ENCODE results near the gene PRSS36.
"Not testable (repeated sequence)": the region's sequence is repeated elsewhere in the genome, so short reads cannot be mapped to it uniquely, and the experiment has no call there.

PRSS36 gene

GRCh38 chr16:31105677-31106213 lies 44.1 kb downstream of the PRSS36 start:
- no peaks in the 10 kb centered on the region for H3K27me3 ChIP-seq (ENCODE audit: control insufficient read depth in 1 of 2, insufficient read depth in 2 of 2, low read length in 2 of 2)
- no peak overlapping the region for H3K27ac ChIP-seq (ENCODE audit: low read depth, low read length)
- peaks cover 10 to 12% of the 10 kb centered on the region in 2 donors for H3K36me3 ChIP-seq (ENCODE audit: control insufficient read depth in 1 of 2, insufficient read depth in 2 of 2, low read length in 2 of 2)
- H3K9ac ChIP-seq (ENCODE audit: low read depth in 1 of 2, low read length in 2 of 2) = peak overlapping the region in 1 of 2 donors; percentile 47
- peaks cover 13 to 20% of the 10 kb centered on the region in 2 donors for H3K4me1 ChIP-seq (ENCODE audit: control insufficient read depth in 1 of 2, insufficient read depth in 2 of 2, low read length in 2 of 2)
- H3K9me3 ChIP-seq (ENCODE audit: control insufficient read depth in 1 of 2, low read length in 2 of 2) = no peaks in the 10 kb centered on the region
- peak overlapping the region in 1 of 2 donors; percentile 43 for H3K4me3 ChIP-seq (ENCODE audit: low read depth in 1 of 2, low read length in 2 of 2)

GRCh38 chr16:31100876-31101641 lies 48.8 kb downstream of the PRSS36 start:
- not testable (repeated sequence) for H3K27ac ChIP-seq (ENCODE audit: low read depth, low read length); H3K36me3 ChIP-seq (ENCODE audit: control insufficient read depth in 1 of 2, insufficient read depth in 2 of 2, low read length in 2 of 2); H3K4me3 ChIP-seq (ENCODE audit: low read depth in 1 of 2, low read length in 2 of 2); H3K27me3 ChIP-seq (ENCODE audit: control insufficient read depth in 1 of 2, insufficient read depth in 2 of 2, low read length in 2 of 2); H3K9me3 ChIP-seq (ENCODE audit: control insufficient read depth in 1 of 2, low read length in 2 of 2); H3K4me1 ChIP-seq (ENCODE audit: control insufficient read depth in 1 of 2, insufficient read depth in 2 of 2, low read length in 2 of 2); H3K9ac ChIP-seq (ENCODE audit: low read depth in 1 of 2, low read length in 2 of 2)

- H3K9me3 ChIP-seq (ENCODE audit: control insufficient read depth in 1 of 2, low read length in 2 of 2) = peaks cover 0 to 5% of the 10 kb centered on the region in 2 donors
- no peak overlapping the region for H3K27ac ChIP-seq (ENCODE audit: low read depth, low read length)
- H3K27me3 ChIP-seq (ENCODE audit: control insufficient read depth in 1 of 2, insufficient read depth in 2 of 2, low read length in 2 of 2) = no peaks in the 10 kb centered on the region
- no peaks in the 10 kb centered on the region for H3K36me3 ChIP-seq (ENCODE audit: control insufficient read depth in 1 of 2, insufficient read depth in 2 of 2, low read length in 2 of 2)
- H3K9ac ChIP-seq (ENCODE audit: low read depth in 1 of 2, low read length in 2 of 2) = no peak overlapping the region
- peaks cover 0 to 7% of the 10 kb centered on the region in 2 donors for H3K4me1 ChIP-seq (ENCODE audit: control insufficient read depth in 1 of 2, insufficient read depth in 2 of 2, low read length in 2 of 2)
- no peak overlapping the region for H3K4me3 ChIP-seq (ENCODE audit: low read depth in 1 of 2, low read length in 2 of 2)
Observed at GRCh38 chr16:31099860-31100638, 49.8 kb downstream of the PRSS36 start.

- Histone ChIP-seq H3K27ac (ENCODE audit: low read depth, low read length) (peak within 1 kb of the TSS; percentile 82), H3K27me3 (ENCODE audit: control insufficient read depth in 1 of 2, insufficient read depth in 2 of 2, low read length in 2 of 2) (no peaks in the 10 kb centered on the region), H3K4me3 (ENCODE audit: low read depth in 1 of 2, low read length in 2 of 2) (peak within 1 kb of the TSS; percentile 93 to 95), H3K9me3 (ENCODE audit: control insufficient read depth in 1 of 2, low read length in 2 of 2) (no peaks in the 10 kb centered on the region), H3K9ac (ENCODE audit: low read depth in 1 of 2, low read length in 2 of 2) (peak within 1 kb of the TSS; percentile 51 to 94), H3K36me3 (ENCODE audit: control insufficient read depth in 1 of 2, insufficient read depth in 2 of 2, low read length in 2 of 2) (peaks cover 0 to 9% of the 10 kb centered on the region in 2 donors), H3K4me1 (ENCODE audit: control insufficient read depth in 1 of 2, insufficient read depth in 2 of 2, low read length in 2 of 2) (peaks cover 9 to 28% of the 10 kb centered on the region in 2 donors)
Observed at GRCh38 chr16:31094424-31095120, 55.3 kb downstream of the PRSS36 start, which contains the start of gene VKORC1. TSS of gene VKORC1 (minus strand) at chr16:31094797. CDS start at chr16:31094729, 68 bp downstream.

GRCh38 chr16:31094088-31094423 lies 55.8 kb downstream of the PRSS36 start:
- H3K4me1 ChIP-seq (ENCODE audit: control insufficient read depth in 1 of 2, insufficient read depth in 2 of 2, low read length in 2 of 2) = peaks cover 9 to 28% of the 10 kb centered on the region in 2 donors
- peak overlapping the region; percentile 93 to 95 for H3K4me3 ChIP-seq (ENCODE audit: low read depth in 1 of 2, low read length in 2 of 2)
- H3K27ac ChIP-seq (ENCODE audit: low read depth, low read length) = peak overlapping the region; percentile 82
- H3K9me3 ChIP-seq (ENCODE audit: control insufficient read depth in 1 of 2, low read length in 2 of 2) = no peaks in the 10 kb centered on the region
- peak overlapping the region; percentile 51 to 94 for H3K9ac ChIP-seq (ENCODE audit: low read depth in 1 of 2, low read length in 2 of 2)
- H3K27me3 ChIP-seq (ENCODE audit: control insufficient read depth in 1 of 2, insufficient read depth in 2 of 2, low read length in 2 of 2) = no peaks in the 10 kb centered on the region
- H3K36me3 ChIP-seq (ENCODE audit: control insufficient read depth in 1 of 2, insufficient read depth in 2 of 2, low read length in 2 of 2) = peaks cover 0 to 11% of the 10 kb centered on the region in 2 donors

GRCh38 chr16:31093132-31093703 lies 56.6 kb downstream of the PRSS36 start:
- H3K27ac ChIP-seq (ENCODE audit: low read depth, low read length) = no peak overlapping the region
- H3K9ac ChIP-seq (ENCODE audit: low read depth in 1 of 2, low read length in 2 of 2) = peak overlapping the region in 1 of 2 donors; percentile 94
- peaks cover 9 to 28% of the 10 kb centered on the region in 2 donors for H3K4me1 ChIP-seq (ENCODE audit: control insufficient read depth in 1 of 2, insufficient read depth in 2 of 2, low read length in 2 of 2)
- H3K27me3 ChIP-seq (ENCODE audit: control insufficient read depth in 1 of 2, insufficient read depth in 2 of 2, low read length in 2 of 2) = no peaks in the 10 kb centered on the region
- H3K4me3 ChIP-seq (ENCODE audit: low read depth in 1 of 2, low read length in 2 of 2) = peak overlapping the region; percentile 21 to 51
- peaks cover 0 to 16% of the 10 kb centered on the region in 2 donors for H3K36me3 ChIP-seq (ENCODE audit: control insufficient read depth in 1 of 2, insufficient read depth in 2 of 2, low read length in 2 of 2)
- H3K9me3 ChIP-seq (ENCODE audit: control insufficient read depth in 1 of 2, low read length in 2 of 2) = no peaks in the 10 kb centered on the region

- Histone ChIP-seq H3K27me3 (ENCODE audit: control insufficient read depth in 1 of 2, insufficient read depth in 2 of 2, low read length in 2 of 2) (no peaks in the 10 kb centered on the region), H3K4me3 (ENCODE audit: low read depth in 1 of 2, low read length in 2 of 2) (no peak overlapping the region), H3K9ac (ENCODE audit: low read depth in 1 of 2, low read length in 2 of 2) (no peak overlapping the region), H3K27ac (ENCODE audit: low read depth, low read length) (no peak overlapping the region), H3K9me3 (ENCODE audit: control insufficient read depth in 1 of 2, low read length in 2 of 2) (no peaks in the 10 kb centered on the region), H3K36me3 (ENCODE audit: control insufficient read depth in 1 of 2, insufficient read depth in 2 of 2, low read length in 2 of 2) (peaks cover 0 to 16% of the 10 kb centered on the region in 2 donors), H3K4me1 (ENCODE audit: control insufficient read depth in 1 of 2, insufficient read depth in 2 of 2, low read length in 2 of 2) (peaks cover 9 to 28% of the 10 kb centered on the region in 2 donors)
Observed at GRCh38 chr16:31092330-31092729, 57.5 kb downstream of the PRSS36 start.

GRCh38 chr16:31090540-31090939 lies 59.3 kb downstream of the PRSS36 start:
- Histone ChIP-seq H3K27me3 (ENCODE audit: control insufficient read depth in 1 of 2, insufficient read depth in 2 of 2, low read length in 2 of 2) (no peaks in the 10 kb centered on the region), H3K9me3 (ENCODE audit: control insufficient read depth in 1 of 2, low read length in 2 of 2) (no peaks in the 10 kb centered on the region), H3K4me3 (ENCODE audit: low read depth in 1 of 2, low read length in 2 of 2) (no peak overlapping the region), H3K9ac (ENCODE audit: low read depth in 1 of 2, low read length in 2 of 2) (no peak overlapping the region), H3K36me3 (ENCODE audit: control insufficient read depth in 1 of 2, insufficient read depth in 2 of 2, low read length in 2 of 2) (peaks cover 0 to 20% of the 10 kb centered on the region in 2 donors), H3K27ac (ENCODE audit: low read depth, low read length) (no peak overlapping the region), H3K4me1 (ENCODE audit: control insufficient read depth in 1 of 2, insufficient read depth in 2 of 2, low read length in 2 of 2) (peaks cover 9 to 26% of the 10 kb centered on the region in 2 donors)

GRCh38 chr16:31089199-31089598 lies 60.7 kb downstream of the PRSS36 start:
- peaks cover 0 to 26% of the 10 kb centered on the region in 2 donors for H3K36me3 ChIP-seq (ENCODE audit: control insufficient read depth in 1 of 2, insufficient read depth in 2 of 2, low read length in 2 of 2)
- H3K4me1 ChIP-seq (ENCODE audit: control insufficient read depth in 1 of 2, insufficient read depth in 2 of 2, low read length in 2 of 2) = peaks cover 9 to 13% of the 10 kb centered on the region in 2 donors
- no peaks in the 10 kb centered on the region for H3K9me3 ChIP-seq (ENCODE audit: control insufficient read depth in 1 of 2, low read length in 2 of 2)
- no peak overlapping the region for H3K4me3 ChIP-seq (ENCODE audit: low read depth in 1 of 2, low read length in 2 of 2)
- no peak overlapping the region for H3K27ac ChIP-seq (ENCODE audit: low read depth, low read length)
- no peaks in the 10 kb centered on the region for H3K27me3 ChIP-seq (ENCODE audit: control insufficient read depth in 1 of 2, insufficient read depth in 2 of 2, low read length in 2 of 2)
- H3K9ac ChIP-seq (ENCODE audit: low read depth in 1 of 2, low read length in 2 of 2) = no peak overlapping the region

Measured in duodenal mucosa (tissue), 2 donors.